ENCODE results near the gene IMMP2L. TPM values are rescaled to one million over a fixed set of nuclear protein-coding genes. Genes with fewer than 3 reads are reported as not detected.
"Not testable (repeated sequence)": the region's sequence is repeated elsewhere in the genome, so short reads cannot be mapped to it uniquely, and the experiment has no call there.

Gene IMMP2L
- total RNA-seq, 1 experiment from 2014 or later: 8.6 TPM

- ATAC-seq: no peak
- TF ChIP-seq EZH2 (IDR thresholded peaks at IDR 0.05; ENCODE audit: low read length, unreplicated experiment) (no peak), EZH2phosphoT487 (IDR thresholded peaks at IDR 0.05; ENCODE audit: borderline replicate concordance, low read length) (no peak)
- TF ChIP-seq, protein P1, sequence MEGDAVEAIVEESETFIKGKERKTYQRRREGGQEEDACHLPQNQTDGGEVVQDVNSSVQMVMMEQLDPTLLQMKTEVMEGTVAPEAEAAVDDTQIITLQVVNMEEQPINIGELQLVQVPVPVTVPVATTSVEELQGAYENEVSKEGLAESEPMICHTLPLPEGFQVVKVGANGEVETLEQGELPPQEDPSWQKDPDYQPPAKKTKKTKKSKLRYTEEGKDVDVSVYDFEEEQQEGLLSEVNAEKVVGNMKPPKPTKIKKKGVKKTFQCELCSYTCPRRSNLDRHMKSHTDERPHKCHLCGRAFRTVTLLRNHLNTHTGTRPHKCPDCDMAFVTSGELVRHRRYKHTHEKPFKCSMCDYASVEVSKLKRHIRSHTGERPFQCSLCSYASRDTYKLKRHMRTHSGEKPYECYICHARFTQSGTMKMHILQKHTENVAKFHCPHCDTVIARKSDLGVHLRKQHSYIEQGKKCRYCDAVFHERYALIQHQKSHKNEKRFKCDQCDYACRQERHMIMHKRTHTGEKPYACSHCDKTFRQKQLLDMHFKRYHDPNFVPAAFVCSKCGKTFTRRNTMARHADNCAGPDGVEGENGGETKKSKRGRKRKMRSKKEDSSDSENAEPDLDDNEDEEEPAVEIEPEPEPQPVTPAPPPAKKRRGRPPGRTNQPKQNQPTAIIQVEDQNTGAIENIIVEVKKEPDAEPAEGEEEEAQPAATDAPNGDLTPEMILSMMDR (conservative IDR thresholded peaks at IDR 0.05; ENCODE audit: low read depth, low read length): no peak
- BruUV-seq (replicated peaks): no TSS peak
Measured at GRCh38 chr7:111075498-111075897, 486.8 kb downstream of the IMMP2L start.

DNA sequence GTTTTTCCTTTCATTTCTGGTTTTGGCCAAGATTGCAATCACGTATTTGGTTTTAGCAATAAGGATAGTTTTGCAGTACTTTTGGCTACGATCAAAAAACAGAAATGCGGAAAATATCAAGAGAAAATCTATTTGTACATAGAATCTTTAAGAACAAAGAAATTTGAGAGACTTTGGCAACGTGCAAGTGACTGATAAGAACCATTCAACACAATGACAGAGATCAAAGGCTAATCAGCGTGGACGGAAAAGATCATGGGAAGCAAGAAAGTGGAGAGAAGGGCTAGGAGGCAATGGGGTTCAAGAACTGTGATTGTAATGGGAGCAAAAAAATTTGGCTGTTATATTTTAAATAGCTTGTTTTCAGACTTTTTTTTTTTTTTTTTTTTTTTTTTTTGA lies 487.5 kb downstream of the IMMP2L start:
- no peaks in the 10 kb centered on the region for H3K27me3 ChIP-seq (ENCODE audit: low read length)
- no peak for DNase-seq
- no peaks in the 10 kb centered on the region for H4K20me1 ChIP-seq (ENCODE audit: low read length)
- peaks cover 4% of the 10 kb centered on the region; the same call in 1 of the 2 replicates for H3K4me1 ChIP-seq (ENCODE audit: insufficient read depth, low read length)
- no peaks in the 10 kb centered on the region for H3K9me3 ChIP-seq (ENCODE audit: low read length)
- intact Hi-C loops (cut with micrococcal nuclease): no loop called here
- no peaks in the 10 kb centered on the region for H3K79me2 ChIP-seq (ENCODE audit: low read length)
- no peak overlapping the region for H3K4me2 ChIP-seq (ENCODE audit: low read length)
- H3K9ac ChIP-seq (ENCODE audit: low read length): no peak overlapping the region
- no peak overlapping the region for H3K4me3 ChIP-seq (ENCODE audit: low read length)
- POLR2A ChIA-PET (ENCODE audit: unreplicated experiment): no interaction called here
- H3F3A ChIP-seq (ENCODE audit: low read length, unreplicated experiment): no peaks in the 10 kb centered on the region
- no peaks in the 10 kb centered on the region for H3K9me2 ChIP-seq (replicated peaks; ENCODE audit: low read length)
- CTCF ChIA-PET: no interaction called here
- no peak overlapping the region for H3K27ac ChIP-seq (ENCODE audit: low read length)
- TF ChIP-seq EZH2phosphoT487 (IDR thresholded peaks at IDR 0.05; ENCODE audit: borderline replicate concordance, low read length): no peak
- no peak for ATAC-seq
- H3K36me3 ChIP-seq (ENCODE audit: low read depth, low read length): no peaks in the 10 kb centered on the region
- H2AFZ ChIP-seq (ENCODE audit: low read length): no peak overlapping the region
- no TSS peak for BruUV-seq (replicated peaks)

More at GRCh38 chr7:111075498-111075897, 486.8 kb downstream of the IMMP2L start:
- Histone ChIP-seq H3K9ac (ENCODE audit: low read length) (no peak overlapping the region), H3K9me2 (replicated peaks; ENCODE audit: low read length) (no peaks in the 10 kb centered on the region), H3K27ac (ENCODE audit: low read length) (no peak overlapping the region), H3K79me2 (ENCODE audit: low read length) (no peaks in the 10 kb centered on the region), H4K20me1 (ENCODE audit: low read length) (no peaks in the 10 kb centered on the region), H3K4me2 (ENCODE audit: low read length) (no peak overlapping the region), H3K4me3 (ENCODE audit: low read length) (no peak overlapping the region), H3F3A (ENCODE audit: low read length, unreplicated experiment) (no peaks in the 10 kb centered on the region), H3K36me3 (ENCODE audit: low read depth, low read length) (no peaks in the 10 kb centered on the region), H3K9me3 (ENCODE audit: low read length) (no peaks in the 10 kb centered on the region), H2AFZ (ENCODE audit: low read length) (no peak overlapping the region), H3K4me1 (ENCODE audit: insufficient read depth, low read length) (peaks cover 4% of the 10 kb centered on the region; the same call in 1 of the 2 replicates), H3K27me3 (ENCODE audit: low read length) (no peaks in the 10 kb centered on the region)
- ChIA-PET CTCF (no interaction called here), POLR2A (ENCODE audit: unreplicated experiment) (no interaction called here)
- DNase-seq: no peak
- intact Hi-C loops (cut with micrococcal nuclease): no loop called here

DNA sequence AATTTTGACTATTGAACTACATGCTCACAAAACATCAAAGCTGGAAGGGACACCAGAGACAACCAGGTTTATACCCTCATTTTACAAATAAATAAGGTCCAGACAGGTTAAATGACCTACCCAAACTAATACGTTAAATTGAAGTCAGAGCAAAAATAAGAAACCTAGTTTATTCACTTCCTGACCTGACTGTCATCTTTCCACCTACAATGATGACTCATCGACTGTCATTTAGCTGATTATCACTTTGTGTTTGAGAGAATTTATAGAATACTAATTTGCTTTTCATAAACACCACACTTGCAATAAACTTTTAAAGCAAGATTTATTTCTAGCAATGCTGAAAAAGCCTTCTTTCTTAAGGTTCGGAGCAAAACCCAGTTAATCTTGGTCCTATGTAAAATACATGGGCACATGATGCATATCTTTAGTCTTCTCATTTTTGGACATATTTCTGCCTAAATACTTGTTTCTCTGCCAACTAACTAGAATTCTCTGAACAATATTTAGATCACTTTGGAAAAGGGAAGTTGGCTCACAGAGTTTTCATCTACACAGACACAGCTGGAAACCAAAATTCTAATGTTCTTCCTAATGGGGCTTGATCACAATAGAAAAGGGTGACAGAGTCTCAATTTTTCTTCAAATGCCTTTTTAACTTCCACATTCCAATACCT lies 488.1 kb downstream of the IMMP2L start:
- H3K4me3 ChIP-seq (ENCODE audit: low read length): no peak overlapping the region
- H3K9ac ChIP-seq (ENCODE audit: low read length): no peak overlapping the region
- no peaks in the 10 kb centered on the region for H3F3A ChIP-seq (ENCODE audit: low read length, unreplicated experiment)
- intact Hi-C loops (cut with micrococcal nuclease): no loop called here
- no peaks in the 10 kb centered on the region for H3K79me2 ChIP-seq (ENCODE audit: low read length)
- peaks cover 4% of the 10 kb centered on the region; the same call in 1 of the 2 replicates for H3K4me1 ChIP-seq (ENCODE audit: insufficient read depth, low read length)
- no peaks in the 10 kb centered on the region for H3K9me2 ChIP-seq (replicated peaks; ENCODE audit: low read length)
- ATAC-seq (no peak), DNase-seq (no peak)
- H3K27me3 ChIP-seq (ENCODE audit: low read length): no peaks in the 10 kb centered on the region
- H3K9me3 ChIP-seq (ENCODE audit: low read length): no peaks in the 10 kb centered on the region
- CTCF ChIA-PET: no interaction called here
- POLR2A ChIA-PET (ENCODE audit: unreplicated experiment): no interaction called here
- no peaks in the 10 kb centered on the region for H3K36me3 ChIP-seq (ENCODE audit: low read depth, low read length)
- H3K4me2 ChIP-seq (ENCODE audit: low read length): no peak overlapping the region
- BruUV-seq (replicated peaks): no TSS peak
- H2AFZ ChIP-seq (ENCODE audit: low read length): no peak overlapping the region
- no peak for TF ChIP-seq EZH2 (IDR thresholded peaks at IDR 0.05; ENCODE audit: low read length, unreplicated experiment)
- TF ChIP-seq EZH2phosphoT487 (IDR thresholded peaks at IDR 0.05; ENCODE audit: borderline replicate concordance, low read length): no peak
- TF ChIP-seq, protein P1 (conservative IDR thresholded peaks at IDR 0.05; ENCODE audit: low read depth, low read length): no peak
- no peaks in the 10 kb centered on the region for H4K20me1 ChIP-seq (ENCODE audit: low read length)
- no peak overlapping the region for H3K27ac ChIP-seq (ENCODE audit: low read length)

DNA sequence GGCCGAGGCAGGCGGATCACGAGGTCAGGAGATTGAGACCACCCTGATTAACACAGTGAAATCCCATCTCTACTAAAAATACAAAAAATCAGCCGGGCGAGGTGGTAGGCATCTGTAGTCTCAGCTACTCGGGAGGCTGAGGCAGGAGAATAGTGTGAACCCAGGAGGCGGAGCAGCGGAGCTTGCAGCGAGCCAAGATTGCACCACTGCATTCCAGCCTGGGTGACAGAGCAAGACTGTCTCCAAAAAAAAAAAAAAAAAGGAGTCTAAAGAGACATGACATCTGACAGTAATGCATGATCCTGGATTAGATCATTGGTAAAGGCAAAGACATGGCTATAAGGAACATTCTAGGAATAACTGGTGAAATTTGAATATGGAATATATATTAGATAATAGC lies 489.6 kb downstream of the IMMP2L start:
- H3K4me2 ChIP-seq (ENCODE audit: low read length); H3K4me3 ChIP-seq (ENCODE audit: low read length); H3K79me2 ChIP-seq (ENCODE audit: low read length); DNase-seq; H4K20me1 ChIP-seq (ENCODE audit: low read length); H3K9me3 ChIP-seq (ENCODE audit: low read length); H3F3A ChIP-seq (ENCODE audit: low read length, unreplicated experiment); H3K27ac ChIP-seq (ENCODE audit: low read length); H3K36me3 ChIP-seq (ENCODE audit: low read depth, low read length); H3K9ac ChIP-seq (ENCODE audit: low read length); H3K27me3 ChIP-seq (ENCODE audit: low read length); H2AFZ ChIP-seq (ENCODE audit: low read length); ATAC-seq; BruUV-seq (replicated peaks); CTCF ChIA-PET; H3K9me2 ChIP-seq (replicated peaks; ENCODE audit: low read length); POLR2A ChIA-PET (ENCODE audit: unreplicated experiment); intact Hi-C loops (cut with micrococcal nuclease); H3K4me1 ChIP-seq (ENCODE audit: insufficient read depth, low read length): not testable (repeated sequence)
